HG03159 (cell line): Measurements from ENCODE around the gene SNAPIN.

ENCODE experiments used
- ATAC-seq: cut with Tn5 transposase; IDR thresholded peaks from one replicate; pipeline ENCODE4 v1.9.1; 2021; ENCODE audit warnings: mild to moderate bottlenecking, moderate library complexity; ENCODE audit not compliant: unreplicated experiment

SNAPIN gene, protein sequence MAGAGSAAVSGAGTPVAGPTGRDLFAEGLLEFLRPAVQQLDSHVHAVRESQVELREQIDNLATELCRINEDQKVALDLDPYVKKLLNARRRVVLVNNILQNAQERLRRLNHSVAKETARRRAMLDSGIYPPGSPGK

DNA sequence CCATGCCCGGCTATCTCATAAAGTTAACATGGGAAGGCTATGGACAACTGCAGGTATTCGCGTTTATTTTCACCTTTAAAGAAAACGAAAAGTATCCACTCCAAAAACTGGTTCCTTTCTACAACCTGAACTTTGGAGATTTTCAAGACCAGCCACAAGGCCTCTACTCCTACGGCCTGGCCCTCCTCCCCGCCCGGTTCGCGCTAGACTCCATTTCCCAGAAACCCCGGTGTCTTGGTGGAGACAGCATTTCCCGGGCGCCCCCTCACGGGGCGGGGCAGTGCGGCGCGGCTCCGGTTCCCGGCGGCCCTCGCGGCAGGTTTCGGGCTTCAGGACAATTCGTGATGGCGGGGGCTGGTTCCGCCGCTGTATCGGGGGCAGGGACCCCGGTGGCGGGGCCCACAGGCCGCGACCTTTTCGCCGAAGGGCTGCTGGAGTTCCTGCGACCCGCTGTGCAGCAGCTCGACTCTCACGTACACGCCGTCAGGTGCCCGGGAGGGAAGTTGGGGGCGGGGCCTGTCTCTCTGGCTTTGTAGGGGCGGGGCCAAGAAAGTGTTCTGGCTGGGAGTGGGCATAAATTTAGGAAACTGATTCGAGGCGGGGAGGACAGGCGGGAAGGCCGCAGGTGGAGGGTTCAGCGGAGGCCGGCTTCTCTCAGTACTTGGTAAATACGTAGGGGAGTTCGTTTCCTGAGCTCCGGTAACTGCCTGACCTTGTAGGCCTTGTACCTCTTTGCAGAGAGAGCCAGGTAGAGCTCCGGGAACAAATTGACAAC lies at the start of gene SNAPIN:
Gene SNAPIN (plus strand): TSS at position 304 of the 775 bp plus-strand sequence. CDS start 41 bp downstream, at position 345.
- peak; percentile 89 for ATAC-seq

DNA sequence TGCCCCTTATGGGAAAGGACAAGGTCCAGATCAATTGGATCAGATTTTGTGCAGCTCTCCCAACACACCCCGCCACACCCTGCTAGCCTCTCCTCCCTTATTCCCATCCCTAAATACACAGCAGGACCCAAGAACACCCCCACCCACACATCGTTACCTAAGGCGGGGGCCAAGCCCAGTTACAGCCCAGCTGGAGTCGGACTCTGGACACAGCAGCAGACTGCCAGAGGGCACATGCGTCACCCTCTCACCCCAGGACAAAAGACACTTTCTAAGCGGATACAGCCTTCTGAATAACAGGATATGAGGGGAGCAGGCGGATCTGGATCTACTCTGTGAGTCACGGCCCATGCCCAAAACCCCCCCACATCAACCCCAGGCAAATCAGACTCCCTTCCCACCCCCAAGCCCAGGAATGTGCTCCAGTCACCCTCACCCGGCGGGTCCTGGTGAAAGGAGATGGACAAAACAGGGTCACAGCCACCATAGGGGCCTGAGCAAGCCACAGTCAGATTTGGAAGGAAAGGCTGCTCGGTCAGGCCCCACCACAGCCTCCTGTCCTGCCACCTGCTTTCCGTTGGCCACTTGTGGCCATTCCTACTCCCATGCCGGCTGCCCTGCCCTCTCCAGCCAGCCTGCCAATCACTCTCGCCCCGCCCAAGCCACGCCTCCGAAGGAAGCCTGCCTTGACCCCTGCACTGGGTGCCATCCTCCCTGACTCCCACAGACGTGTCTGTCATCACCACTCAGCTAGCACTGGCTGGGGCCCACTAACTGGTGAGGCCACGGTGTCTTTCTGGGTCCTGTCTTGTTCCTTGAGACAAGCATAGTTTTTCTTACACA lies 49.5 kb upstream of the SNAPIN start:
- no peak for ATAC-seq

DNA sequence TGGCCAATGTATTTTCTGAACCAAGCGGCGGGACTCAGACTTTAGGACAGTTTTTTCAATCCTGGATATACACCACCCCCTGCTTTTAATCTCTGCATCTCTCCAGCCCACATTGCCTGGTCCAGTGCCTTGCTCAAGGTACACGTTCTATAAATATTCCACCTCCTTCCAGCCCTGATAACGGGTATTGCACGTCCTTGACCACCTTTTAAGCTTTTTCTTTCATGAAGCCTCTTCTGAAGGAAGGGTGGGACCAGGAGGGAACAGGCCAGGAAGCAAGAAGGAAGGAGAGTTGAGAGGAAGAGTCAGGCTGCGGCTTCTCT lies 49.0 kb upstream of the SNAPIN start:
- ATAC-seq = no peak

DNA sequence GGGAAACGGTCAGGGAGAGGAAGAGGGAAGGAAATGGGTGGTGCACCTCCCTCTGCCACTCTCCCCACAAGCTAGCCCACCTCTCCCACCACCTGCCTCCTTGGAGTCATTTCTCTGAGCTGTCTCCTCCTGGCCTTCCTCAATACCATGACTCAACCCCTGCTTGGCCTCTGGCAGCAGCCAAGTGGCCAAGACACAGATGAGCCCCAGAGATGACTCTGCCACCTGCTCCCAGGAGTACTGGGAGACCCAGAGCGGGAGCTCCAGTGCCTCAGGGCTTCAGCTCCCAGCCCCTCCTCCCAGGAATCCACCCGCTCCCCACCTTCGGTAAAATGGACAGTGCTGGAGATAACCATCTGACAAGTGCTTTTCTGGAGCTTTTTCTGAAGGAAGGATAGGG lies 48.2 kb upstream of the SNAPIN start:
- no peak for ATAC-seq

DNA sequence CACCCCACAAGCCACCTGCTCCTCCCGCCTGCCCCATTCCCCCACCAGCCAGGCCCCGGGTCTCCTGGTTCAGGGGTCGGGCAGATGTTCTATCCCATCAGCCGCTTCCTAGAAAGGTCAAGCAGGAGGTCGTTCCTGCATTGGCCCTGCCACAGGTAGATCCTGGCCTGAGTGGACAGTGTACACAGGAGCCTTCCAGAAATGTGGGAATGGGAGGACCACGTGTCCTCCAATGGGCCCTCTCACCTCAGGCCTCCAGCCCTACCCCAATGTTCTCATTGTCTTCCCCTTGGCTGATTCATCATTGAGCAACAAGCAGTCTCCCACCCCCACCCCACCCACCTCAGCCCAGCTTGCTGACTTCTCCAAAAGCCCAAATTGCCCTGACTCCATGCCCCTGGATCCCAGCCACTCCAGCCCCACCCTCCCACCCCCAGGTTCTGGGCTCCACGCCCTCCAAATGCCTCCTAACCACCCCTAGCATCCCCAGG lies 47.6 kb upstream of the SNAPIN start:
- ATAC-seq = no peak

DNA sequence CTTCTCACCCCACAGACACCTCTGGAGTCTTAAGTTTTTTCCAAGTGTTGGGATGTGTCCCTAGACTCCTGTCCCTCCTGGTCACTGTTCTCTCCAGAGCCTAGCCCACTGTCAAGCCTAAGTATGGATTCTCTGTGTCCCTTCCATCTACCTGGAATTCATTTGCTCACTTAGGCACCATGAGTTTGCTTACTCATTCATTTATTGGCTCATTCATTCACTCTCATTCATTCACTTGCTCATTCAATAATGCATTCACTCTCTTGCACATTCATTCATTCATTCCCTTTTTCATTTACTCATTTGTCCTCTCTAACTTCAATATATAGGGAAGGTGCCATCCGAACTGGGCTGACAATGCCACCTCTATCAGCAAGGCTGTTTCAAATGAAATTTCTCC lies 47.1 kb upstream of the SNAPIN start:
- no peak for ATAC-seq

DNA sequence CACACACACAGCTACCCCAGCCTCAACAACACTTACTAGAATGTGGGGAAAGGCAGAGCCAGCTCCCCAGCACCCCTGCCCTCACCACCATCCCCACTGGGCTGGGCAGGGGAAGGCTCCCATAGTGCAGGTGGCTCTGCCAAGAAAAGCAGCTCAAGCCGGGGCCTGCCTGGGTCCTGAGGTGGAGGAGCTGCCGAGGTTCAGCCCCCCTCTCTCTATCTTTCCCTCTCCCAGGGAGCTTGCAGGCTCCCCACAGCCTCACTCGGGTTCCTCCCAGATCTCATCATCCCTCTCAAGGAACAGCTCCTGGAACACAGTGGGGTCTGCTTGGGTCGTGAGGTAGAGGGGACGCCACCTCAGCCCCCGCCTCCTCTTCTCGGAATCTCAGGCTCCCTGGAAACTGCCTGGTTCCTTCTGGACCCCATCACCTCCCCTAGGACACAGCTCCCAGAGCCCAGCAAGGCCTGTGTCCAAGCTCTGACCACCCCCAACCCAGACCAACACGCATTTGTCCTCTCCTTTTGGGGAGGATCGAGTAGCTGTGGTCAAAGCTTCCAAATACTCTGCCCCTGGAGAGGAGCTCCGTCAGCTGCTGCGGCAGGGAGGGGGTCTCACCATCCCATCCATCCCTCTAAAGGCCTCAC lies 46.3 kb upstream of the SNAPIN start:
- ATAC-seq = no peak

DNA sequence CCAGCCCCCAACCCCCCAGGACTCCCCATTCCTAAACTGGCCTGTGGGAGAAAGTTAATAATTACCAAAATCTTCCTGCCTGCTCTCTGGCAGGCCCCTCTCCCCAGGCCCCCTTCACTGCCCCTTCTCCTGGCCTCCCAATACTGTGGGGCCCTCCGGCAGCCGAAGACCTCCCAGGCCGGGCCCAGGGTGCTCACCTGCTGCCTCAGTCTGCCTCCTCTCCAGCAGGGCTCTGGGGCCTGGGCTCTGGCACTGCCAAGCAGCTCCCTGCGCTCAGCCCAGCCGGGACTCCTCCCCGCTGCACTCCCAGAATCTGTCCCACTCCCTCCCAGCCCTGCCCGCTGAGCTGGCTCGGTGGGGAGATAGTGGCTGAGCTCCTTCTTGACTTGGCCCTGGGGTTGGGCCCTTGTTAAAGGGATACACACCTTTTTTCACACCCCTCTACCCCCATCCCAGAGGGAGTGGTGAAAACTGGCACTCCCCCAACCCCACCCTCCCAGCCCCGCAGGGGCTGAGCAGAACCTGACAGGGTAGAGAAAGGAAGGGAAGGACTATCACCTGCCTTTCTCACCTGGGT lies 45.7 kb upstream of the SNAPIN start, which contains the start of gene S100A16:
Gene S100A16 (minus strand): TSS at position 383 of the 577 bp plus-strand sequence. CDS start 4,986 bp downstream, outside the sequence.
- ATAC-seq = no peak

DNA sequence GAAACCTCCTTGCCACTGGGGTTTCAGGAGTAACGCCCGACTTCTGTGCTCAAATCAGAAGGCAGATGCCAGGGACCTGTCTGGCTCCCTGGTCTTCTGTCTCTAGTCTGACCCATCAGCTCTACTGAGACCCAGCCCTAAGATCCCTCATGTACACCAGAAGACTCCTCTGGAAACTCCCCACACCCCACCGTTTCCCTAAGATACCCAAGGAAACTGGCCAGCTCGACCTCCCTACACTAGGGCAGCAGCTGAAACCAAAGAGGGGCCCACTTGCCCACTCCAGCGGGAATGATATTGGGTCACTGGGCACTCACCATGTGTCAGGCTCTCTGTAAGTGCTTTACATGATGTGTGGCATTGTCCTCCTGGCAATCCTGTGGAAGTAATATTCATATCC lies 45.1 kb upstream of the SNAPIN start:
- no peak for ATAC-seq

DNA sequence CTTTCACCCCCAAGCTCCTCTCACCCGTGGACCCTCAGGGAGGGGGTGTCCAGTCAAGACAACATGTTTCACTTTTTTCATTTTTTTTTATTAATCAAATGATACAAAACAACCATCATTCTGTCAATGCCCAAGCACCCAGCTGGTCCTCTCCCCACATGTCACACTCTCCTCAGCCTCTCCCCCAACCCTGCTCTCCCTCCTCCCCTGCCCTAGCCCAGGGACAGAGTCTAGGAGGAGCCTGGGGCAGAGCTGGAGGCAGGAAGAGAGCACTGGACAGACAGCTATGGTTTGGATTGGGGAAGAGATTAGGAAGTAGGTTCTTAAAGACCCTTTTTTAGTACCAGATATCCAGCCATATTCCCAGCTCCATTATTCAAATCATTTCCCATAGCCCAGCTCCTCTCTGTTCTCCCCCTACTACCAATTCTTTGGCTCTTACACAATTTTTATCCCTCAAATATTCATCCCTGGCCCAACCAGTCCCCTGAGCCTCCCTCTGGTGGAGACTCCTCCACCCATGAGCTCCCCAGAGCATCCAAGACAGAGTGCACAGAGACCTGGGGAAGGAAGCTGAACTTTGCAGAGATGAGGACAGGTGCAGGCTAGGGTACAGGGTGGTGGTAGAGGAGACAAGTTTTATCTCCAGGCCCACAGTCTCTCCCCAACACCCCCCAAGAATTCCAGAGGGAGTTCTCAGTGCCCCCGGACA lies 44.2 kb upstream of the SNAPIN start:
- no peak for ATAC-seq

DNA sequence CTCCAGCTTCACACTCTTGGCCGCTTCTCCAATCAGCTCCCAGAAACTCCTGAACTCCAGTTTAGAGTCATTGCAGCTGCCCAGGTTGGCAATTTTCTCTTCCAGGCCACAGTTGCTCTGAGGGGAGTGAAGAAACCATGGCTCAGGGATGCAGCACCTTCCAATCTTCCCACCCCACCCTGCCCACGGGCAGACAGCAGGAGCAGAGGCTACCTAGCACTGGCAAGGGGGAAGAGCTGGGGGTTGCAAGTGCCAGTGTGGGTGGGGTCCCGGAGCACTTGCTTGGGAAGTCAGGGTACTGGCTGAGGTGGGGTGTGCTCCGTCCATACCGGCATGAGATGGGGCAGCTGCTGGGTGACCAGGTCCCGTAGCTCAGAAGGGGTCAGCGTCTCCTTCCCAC lies 43.6 kb upstream of the SNAPIN start:
- no peak for ATAC-seq

DNA sequence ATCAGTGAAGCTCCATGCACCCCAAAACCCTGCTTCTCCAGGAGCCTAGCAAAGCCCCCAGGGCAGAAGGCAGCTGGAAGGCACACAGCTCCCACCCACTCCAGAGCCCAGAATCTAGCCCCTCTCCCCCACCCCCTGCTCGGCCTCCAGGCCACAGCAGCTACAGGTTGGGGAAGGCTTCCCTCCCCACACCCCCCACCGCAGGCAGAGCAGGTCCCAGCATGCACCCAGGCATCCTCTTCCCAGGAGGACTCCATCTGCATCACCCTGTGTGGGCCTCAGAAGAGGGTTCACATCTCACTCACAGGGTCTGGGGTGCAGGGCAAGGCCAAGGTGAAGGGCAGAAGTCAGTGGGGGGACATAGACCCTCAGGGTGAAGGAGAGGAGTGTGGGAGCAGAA lies 43.1 kb upstream of the SNAPIN start:
- ATAC-seq = no peak

DNA sequence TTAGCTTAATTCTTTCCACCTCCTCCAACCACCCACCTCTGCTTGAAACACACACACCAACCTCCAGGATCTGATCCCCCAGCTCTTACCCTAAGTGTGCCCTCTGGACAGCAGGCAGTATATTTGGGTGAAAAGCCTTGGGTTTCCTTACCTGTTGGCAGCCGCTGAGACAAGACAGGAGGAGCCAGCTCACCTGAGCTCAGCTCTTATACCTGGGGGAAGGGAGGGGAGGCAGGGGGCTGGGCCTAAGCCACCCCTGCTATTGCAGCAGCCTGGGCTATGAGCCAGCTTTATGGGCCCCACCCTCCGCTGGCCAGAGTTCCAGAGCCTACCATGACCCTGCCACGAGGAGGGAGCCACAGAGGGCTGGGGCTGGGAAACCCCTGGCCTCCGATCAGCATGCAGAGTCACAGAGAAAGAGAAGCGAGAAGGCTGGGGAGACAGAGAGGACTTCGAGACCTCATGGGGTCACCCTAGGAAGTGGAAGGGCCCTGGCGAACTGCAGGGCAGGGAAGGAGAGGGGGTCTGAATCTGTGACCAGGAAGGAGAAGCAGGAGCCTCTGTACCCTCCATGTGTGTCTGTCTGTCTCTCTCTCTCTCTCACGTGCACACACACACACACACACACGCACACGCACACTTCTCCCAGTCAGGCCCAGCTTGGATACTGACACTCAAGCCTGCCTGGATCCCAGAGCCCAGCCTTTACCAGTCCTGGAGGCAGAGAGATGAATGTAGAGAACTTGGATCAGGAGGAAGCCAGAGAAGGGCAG lies 42.2 kb upstream of the SNAPIN start, which contains the start of gene S100A14:
Gene S100A14 (minus strand): TSS at position 182 of the 773 bp plus-strand sequence. CDS start 467 bp downstream, outside the sequence.
- ATAC-seq = no peak

DNA sequence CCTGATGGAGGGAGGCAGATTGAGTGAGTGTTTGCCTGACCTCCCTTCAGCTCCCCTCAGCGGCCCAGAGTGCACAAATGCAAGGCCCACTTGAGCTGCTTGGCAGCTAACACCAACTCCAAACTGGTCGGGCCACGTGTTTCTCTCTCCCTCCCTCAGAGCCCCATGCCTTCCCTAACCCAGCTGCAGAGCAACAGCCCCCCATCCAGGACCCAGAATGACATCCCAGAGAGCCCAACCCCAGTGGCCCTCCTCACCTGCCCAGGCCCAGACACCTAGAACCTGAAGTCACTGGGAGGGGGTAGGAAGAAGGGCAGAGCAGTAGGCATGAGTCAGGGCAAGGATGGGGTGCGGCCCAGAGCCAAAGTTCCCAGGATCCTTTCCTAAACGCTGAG lies 41.6 kb upstream of the SNAPIN start:
- no peak for ATAC-seq

DNA sequence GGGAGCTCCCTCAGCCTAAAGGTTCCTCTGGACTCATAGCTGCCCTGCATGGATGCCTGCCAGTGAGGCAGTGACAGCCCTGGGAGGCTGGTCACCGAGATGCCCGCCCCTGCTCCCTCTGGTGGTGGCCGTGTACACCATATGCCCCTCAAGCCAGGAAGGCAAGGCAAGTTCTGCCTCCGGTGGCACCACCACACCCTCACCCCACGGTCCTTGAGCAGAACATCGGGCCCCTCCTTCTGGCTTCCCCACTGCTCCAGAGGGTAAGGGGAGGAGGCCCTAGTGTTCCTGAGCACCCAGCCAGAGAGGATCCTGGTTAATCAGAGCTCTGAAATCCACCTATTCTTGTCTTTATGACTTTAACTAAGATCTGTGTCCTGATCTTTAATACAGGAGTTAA lies 40.8 kb upstream of the SNAPIN start:
- peak; percentile 63 for ATAC-seq

DNA sequence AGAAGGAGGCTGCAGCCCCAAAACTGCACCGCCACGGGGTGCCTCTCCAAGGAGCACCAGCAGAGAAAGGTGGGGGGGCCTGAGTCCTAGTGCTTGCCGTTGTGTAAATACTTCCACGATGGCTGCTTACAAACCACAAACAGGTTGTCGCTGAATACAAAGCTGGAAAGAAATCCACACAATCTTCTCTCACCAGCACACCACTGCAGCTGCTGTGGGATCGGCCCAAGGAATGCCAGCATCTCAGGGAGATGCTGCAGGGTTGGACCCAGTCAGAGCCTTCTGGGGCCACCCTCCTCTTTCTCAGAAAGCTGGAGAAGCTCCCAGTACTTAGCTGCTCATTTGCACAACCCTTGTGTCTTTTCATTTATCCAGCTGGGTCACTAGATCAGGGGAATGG lies 39.3 kb upstream of the SNAPIN start:
- ATAC-seq = no peak

DNA sequence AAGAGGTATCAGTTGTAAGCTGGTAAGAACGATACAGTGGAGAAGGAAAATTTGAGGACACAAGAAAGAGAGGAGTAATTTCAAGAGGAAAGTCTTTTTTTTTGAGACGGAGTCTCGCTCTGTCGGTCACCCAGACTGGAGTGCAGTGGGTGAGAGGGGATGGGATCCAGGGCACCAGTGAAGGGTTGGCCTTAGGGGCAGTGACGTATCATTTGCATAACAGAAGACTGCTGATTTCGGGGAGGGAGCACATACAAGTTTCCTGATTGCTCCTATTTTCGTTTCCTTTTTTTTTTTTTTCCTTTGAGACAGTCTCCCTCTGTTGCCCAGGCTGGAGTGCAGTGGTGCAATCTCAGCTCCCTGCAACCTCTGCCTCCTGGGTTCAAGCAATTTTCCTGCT lies 35.4 kb upstream of the SNAPIN start:
- no peak for ATAC-seq

DNA sequence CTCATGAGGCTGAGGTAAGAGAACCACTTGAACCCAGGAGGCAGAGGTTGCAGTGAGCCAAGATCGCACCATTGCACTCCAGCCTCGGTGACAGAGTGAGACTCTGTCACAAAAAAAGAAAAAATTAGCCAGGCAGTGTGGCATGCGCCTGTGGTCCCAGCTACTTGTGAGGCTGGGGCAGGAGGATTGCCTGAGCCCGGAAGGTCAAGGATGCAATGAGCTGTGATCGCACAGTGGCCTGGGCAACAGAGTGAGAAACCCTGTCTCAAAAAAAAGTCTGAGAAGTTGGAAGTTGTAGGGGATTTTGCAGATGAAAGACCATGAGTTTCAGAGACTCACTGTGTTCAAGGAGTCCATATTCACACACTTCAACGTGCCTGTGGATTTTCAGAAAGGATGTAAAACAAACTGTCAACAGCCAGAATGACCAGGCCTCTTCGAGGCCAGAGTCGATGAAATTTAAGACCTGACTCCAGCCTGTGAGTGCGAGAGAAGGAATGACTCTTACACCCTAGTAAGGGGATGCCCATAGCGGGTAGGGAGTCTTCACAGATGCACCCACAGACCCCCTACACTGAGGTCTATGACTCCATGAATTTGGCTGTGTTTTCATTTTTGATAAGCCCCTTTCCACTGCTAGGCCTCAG lies 33.4 kb upstream of the SNAPIN start:
- ATAC-seq = no peak

DNA sequence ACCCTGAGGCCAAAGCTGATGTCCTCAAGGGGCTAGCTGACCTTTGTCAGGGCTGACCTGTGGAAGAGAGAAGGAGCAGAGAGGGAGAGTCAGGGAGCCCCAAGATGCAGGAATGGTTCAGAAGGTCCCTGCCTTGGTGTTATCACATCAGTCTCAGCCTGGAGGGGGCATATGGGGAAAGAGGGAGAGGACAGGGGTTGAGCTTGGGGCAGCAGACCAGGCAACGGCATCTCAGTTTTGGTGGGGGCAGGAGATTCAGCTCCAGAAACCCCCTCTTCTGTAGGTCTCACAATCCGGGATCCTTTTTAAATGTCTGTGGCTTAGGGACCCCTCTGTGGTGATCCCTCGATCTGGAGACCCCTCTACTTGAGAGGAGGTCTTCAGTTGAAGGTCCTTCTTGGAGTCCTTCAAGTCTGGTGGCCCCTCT lies 32.0 kb upstream of the SNAPIN start:
- no peak for ATAC-seq
